Left cardiac atrium (tissue), 4 donors: Measurements from ENCODE around the gene MALSU1. TPM values are rescaled to one million over a fixed set of nuclear protein-coding genes. Genes with fewer than 3 reads are reported as not detected.

ENCODE experiments used
- ATAC-seq, 2 donors: fragments of 200-7000 bp; cut with Tn5 transposase; one replicate each; pipeline ENCODE4 v1.9.1; 2020; ENCODE audit warnings: mild to moderate bottlenecking in 2 of 2, moderate library complexity in 2 of 2
- DNase-seq: peaks from one replicate; pipeline ENCODE4 v3.0.0-alpha.2; 2020
- intact Hi-C, 2 donors: fragments of 100-400 bp; cut with DNase I; formaldehyde crosslinking; loops; one replicate each; pipeline versions ENCODE4 v1.14.1 to v1.15.1; 2022 to 2023
- total RNA-seq, 2 donors: library from RNA; stranded (reverse); fragmentation: NEBNext Ultra II Directional; extraction: Animal tissue kit (Norgen Biotek cat#: 25700); gene quantifications; one replicate each; pipeline ENCODE4 v1.2.1, GENCODE V29; 2021
- donor health status: DM: no; HTN: yes; CAD: no.
- donor health status: DM: no; HTN: yes; CAD: no; lungs with severe emphysema.
- donor health status: DM: yes; HTN: yes; CAD: no.
- donor health status: Dilated cardiomyopathy.

MALSU1 gene
- total RNA-seq, 2 donors from 2014 or later: 78.3 to 78.7 TPM

- no peak for ATAC-seq
Observed at GRCh38 chr7:23332193-23332592, 33.1 kb downstream of the MALSU1 start.

DNA sequence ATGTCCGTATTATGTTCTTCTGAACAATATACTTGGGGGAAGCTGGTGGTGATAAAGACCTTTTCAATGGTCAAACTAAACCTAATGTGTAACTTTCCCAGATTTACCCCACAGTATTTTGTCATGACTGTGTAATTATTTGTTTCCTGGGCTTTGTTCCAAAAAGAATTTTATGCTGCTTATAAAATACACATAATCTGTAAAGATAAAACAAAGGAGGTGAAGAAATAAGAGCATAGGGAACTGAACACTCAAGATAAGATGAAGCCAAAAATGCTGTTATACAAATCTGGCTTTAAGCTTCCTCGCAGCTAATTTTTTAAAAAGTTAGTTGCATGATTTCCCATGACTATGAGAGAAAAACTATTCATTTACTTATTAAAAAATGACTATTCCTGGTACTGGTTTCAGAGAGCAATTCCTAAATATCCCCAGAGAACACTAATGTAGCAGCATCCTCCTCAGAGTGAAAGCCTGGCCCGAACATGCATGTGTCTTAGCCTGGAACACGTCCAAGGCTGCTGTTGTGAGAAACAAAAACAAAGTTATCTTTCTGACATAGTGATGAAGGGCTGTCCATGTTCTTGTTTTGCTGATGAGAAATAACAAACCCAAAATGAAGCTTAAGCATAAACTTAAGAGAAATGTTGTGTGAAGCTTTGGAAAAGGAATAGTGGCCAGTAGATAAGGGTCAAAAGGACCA lies 33.9 kb downstream of the MALSU1 start:
- intact Hi-C loops: no loop called here
- peak in 1 of 2 donors; percentile 52 for ATAC-seq
- DNase-seq: peak; percentile 50

More at GRCh38 chr7:23332193-23332592, 33.1 kb downstream of the MALSU1 start:
- intact Hi-C loops: no loop called here
- DNase-seq: no peak

DNA sequence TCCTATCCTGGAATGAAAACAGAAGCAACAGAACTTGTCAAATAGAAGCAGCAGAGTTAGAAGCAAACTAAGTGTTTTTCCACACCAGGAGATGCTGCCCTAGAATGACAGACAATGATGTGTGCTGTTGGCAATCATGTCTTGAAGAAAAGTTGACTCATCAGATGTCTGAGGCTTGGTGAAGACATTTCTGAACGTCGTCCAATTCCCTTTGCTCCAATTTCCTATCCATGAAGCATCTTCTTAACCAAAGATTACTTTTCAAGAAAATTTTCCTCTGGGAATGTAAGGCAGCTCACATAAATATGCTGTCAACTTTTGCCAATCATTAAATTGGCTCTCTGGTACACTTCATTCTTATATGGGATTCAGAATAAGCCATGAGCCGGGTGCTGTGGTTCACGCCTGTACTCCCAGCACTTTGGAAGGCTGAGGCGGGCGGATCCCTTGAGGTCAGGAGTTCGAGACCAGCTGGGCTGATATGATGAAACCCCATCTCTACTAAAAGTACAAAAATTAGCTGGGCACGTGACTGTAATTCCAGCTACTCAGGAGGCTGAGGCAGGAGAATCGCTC lies 34.6 kb downstream of the MALSU1 start:
- intact Hi-C loops: no loop called here
- ATAC-seq (peak; percentile 17 to 85), DNase-seq (peak; percentile 46)

- ATAC-seq (peak; percentile 35 to 80), DNase-seq (peak; percentile 35)
- intact Hi-C loops: no loop called here
Observed at GRCh38 chr7:23334482-23335056, 35.4 kb downstream of the MALSU1 start.

DNA sequence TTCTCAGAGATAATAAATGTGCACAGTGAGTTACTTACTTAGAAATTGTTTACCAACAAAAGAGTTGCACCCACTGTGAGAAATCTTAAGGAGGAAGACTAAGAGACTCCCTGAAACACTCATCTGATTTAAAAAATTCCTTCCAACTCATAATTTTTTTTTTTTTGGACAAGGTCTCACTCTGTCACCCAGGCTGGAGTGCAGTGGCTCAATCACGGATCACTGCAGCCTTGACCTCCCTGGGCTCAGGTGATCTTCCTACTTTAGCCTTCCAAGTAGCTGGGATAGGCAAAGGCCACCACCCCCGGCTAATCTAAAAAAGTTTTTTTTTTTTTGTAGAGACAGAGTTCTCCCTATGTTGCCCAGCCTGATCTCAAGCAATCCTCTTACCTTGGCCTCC lies 36.0 kb downstream of the MALSU1 start:
- ATAC-seq (no peak), DNase-seq (no peak)
- intact Hi-C loops: no loop called here

- intact Hi-C loops: no loop called here
- ATAC-seq (peak in 1 of 2 donors; percentile 80), DNase-seq (no peak)
Observed at GRCh38 chr7:23335621-23336020, 36.5 kb downstream of the MALSU1 start.

DNA sequence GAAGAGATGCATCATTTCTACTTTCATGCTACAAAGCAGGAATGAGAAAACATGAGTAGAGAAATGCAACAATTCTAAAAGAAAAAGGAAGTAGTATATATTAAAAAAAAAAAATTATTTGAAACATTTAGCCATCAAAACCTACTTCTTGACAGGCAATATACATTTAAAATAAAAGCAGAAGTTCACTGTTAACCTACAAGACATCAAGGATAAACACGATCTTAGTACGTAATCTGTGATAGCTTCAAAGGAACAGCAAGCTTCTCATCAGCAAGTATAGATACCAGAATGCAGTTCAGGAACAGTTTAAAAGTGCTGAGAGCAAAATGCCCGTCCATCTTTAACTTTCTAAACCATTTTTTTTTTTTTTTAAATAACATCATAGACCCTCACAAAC lies 36.9 kb downstream of the MALSU1 start:
- intact Hi-C loops: no loop called here
- DNase-seq: no peak
- no peak for ATAC-seq

DNA sequence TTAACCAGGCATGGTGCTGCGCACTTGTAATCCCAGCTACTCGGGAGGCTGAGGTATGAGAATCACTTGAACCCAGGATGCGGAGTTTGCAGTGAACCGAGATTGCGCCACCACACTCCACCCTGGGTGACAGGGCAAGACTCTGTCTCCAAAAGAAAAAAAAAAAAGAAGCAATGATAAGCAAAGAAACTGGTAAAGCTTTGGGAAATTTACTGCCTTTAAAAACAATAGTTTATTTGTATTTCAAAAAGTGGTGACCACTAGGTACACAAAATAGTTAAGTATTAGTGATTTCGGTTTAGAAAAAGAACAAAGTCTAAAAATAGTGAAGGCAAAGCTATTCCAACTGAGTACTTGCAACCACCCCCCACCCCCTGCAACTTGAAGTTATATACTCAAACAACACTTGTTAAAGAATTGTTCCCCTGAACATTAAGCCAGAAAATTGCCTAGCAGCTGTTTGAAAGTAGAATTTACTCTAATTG lies 37.7 kb downstream of the MALSU1 start:
- no peak for ATAC-seq

GRCh38 chr7:23337374-23337773 lies 38.2 kb downstream of the MALSU1 start:
- ATAC-seq: no peak
- no peak for DNase-seq
- intact Hi-C loops: no loop called here

More for the DNA sequence above, 37.7 kb downstream of the MALSU1 start:
- intact Hi-C loops: no loop called here
- DNase-seq: no peak

GRCh38 chr7:23338439-23338838 lies 39.3 kb downstream of the MALSU1 start:
- intact Hi-C loops: no loop called here
- DNase-seq (no peak), ATAC-seq (no peak)

DNA sequence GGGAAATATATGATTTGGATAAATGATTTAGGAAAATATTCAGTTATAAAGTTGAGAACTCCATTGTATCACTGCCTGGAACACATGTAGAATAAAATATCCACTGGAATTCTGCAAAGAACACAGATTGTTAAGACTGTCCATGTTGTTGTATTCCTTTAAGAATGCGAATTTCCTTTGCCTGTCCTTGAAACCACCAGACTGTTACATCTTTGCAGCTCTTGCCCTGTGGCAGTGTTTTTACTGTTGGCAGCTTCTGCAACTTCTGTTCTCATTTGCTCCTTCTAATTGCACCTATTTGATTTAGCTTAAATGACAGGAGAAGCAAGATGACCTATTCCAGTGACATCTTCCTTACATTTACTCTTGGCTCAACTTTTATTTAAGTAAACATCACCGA lies 39.7 kb downstream of the MALSU1 start:
- DNase-seq (no peak), ATAC-seq (no peak)
- intact Hi-C loops: no loop called here

- intact Hi-C loops: no loop called here
- no peak for DNase-seq
- ATAC-seq: no peak
Observed at GRCh38 chr7:23341846-23342598, 42.9 kb downstream of the MALSU1 start.

GRCh38 chr7:23343102-23343501 lies 44.0 kb downstream of the MALSU1 start:
- no peak for ATAC-seq
- intact Hi-C loops: no loop called here
- no peak for DNase-seq

- DNase-seq (no peak), ATAC-seq (no peak)
- intact Hi-C loops: no loop called here
Observed at GRCh38 chr7:23343806-23344475, 44.8 kb downstream of the MALSU1 start.

DNA sequence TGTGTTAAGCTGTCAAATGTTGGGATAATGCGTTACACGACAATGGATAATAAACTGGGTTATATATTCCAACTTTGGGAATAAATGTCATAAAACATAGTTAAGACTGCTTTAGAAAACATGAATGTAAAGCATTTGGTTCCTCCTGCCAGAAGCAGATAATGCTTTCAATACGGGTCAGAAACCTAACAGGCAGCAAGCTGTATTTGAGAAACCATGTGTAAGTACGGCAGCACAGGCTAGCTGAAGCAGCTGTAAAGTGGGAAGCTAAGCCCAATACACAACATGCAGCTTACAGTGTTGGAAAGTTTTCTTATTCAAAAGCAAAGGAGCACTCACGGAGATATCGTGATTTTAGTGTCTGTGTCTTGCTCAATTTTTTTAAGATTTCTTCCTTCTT lies 46.5 kb downstream of the MALSU1 start:
- intact Hi-C loops: no loop called here
- DNase-seq (no peak), ATAC-seq (no peak)

DNA sequence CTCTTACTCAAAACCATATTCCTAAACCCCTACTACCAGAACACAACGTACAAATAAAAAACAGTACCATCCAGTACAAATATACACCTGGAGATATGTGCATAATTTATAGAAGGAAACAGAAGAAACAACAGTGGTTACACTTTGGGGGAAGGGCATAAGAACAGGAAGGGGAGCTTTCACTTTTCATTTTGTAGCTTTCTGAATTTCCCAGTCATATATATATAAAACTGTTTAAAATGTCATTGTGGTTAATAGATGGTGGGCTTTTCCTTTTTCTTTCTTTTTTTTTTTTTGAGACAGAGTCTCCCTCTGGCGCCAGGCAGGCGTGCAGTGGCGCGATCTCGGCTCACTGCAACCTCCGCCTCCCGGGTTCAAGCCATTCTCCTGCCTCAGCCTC lies 47.2 kb downstream of the MALSU1 start:
- intact Hi-C loops: no loop called here
- no peak for ATAC-seq
- DNase-seq: no peak

DNA sequence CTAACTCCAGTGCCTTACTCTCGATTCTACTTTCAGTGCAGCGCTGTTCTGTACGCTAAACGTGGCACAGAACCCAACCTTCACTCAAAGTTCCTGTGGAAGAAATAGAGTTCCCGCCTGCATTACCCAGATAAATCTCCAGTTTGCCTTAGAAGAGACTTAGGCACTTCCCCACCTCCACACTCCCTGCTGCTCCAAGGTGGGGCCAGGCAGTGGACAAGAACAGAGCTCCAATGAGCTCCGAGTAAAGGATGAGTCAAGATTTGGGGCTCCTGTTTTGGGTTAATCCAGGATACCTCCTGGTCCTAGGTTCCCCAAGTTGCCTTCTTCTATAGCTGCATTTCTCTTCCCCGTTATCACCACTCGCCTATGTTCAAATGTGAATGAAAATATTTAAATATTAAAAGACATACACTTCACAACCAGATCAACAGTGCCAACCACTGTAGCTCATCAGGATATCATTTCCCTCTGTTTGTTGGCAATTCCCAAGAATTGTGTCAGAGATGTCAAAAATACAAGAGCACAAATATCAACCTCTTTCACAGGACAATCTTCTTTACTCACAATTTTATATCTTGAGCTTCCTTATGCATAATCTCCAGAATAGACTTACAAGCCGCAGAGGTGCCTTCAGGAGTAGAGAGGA lies 48.0 kb downstream of the MALSU1 start:
- DNase-seq: no peak
- no peak for ATAC-seq
- intact Hi-C loops: no loop called here

DNA sequence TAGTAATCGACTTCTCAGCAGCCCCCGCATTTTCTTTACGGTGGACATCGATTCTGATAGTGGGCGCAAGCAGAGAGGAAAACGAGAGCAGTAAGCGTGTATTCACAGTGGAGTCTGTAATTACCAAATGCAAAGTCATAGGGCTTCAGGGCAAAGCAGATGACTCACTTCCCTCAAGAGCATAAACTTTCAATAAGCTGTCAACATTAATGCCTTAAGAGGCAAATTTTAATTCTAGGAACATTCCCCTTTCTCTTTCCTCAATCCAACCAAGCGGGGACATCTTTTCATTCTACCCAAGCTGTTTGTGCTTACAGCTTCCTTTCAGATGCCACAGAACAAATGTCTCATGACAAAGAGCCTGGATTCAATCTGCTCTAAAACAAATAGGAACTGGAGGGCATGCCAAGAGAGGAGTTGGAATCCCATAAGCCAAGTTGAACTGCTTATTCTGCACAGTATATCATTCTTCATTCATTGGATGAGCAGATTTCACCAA lies 48.6 kb downstream of the MALSU1 start:
- intact Hi-C loops: no loop called here
- DNase-seq: no peak
- peak in 1 of 2 donors; percentile 33 for ATAC-seq
